A549 (cell line): ENCODE results near the gene MS4A1. TPM values are rescaled to one million over a fixed set of nuclear protein-coding genes. Genes with fewer than 3 reads are reported as not detected.
A peak's percentile ranks its signal among the peaks of the same experiment; 100 is the strongest.

ENCODE experiments used
- ATAC-seq, 2 experiments: fragments of 200-7000 bp in 1 of 2; fragments of >200 bp in 1 of 2; cut with Nextera tagmentation in 1 of 2; cut with Tn5 transposase in 1 of 2; 3 replicates each; pipeline versions ENCODE4 v1.8.0 to v1.9.1; 2018 to 2020; ENCODE audit warnings: mild to moderate bottlenecking in 1 of 2, moderate library complexity in 1 of 2
- CTCF ChIA-PET: fragments of 300-600 bp; sonication (Branson Sonifier 250); formaldehyde crosslinking; extraction: SDS; loops from one replicate; lab custom pipeline; 2021; ENCODE audit warnings: antibody characterized with exemption, inconsistent platforms; lab: Yijun Ruan, JAX
- POLR2A ChIA-PET: fragments of 350-600 bp; formaldehyde crosslinking; extraction: SDS; loops from one replicate; lab custom pipeline; 2021; ENCODE audit warnings: antibody characterized with exemption, inconsistent platforms; lab: Yijun Ruan, JAX
- DNase-seq, 2 experiments: peaks; one replicate each; pipeline versions ENCODE4 v3.0.0 to v3.0.0-alpha.2; 2011 to 2016; ENCODE audit warnings: low read depth in 1 of 2, low spot score in 1 of 2
- FAIRE-seq: peaks from 2 replicates; lab custom pipeline; 2011; peaks lifted over from hg19 to GRCh38; lab: Jason Lieb, UNC
- H3K27ac ChIP-seq, 2 experiments: fragments of >200 bp; sonication (Bioruptor Twin); formaldehyde crosslinking; 3 replicates each; pipeline ENCODE4 v1.5.1; 2016 to 2017
- H3K4me1 ChIP-seq: fragments of >200 bp; sonication (Bioruptor Twin); formaldehyde crosslinking; 3 replicates; pipeline ENCODE4 v1.6.1; 2016
- H3K4me2 ChIP-seq: fragments of >200 bp; sonication (Bioruptor Twin); formaldehyde crosslinking; 3 replicates; pipeline ENCODE4 v1.6.1; 2016
- H3K4me3 ChIP-seq: fragments of >200 bp; sonication (Bioruptor Twin); formaldehyde crosslinking; 3 replicates; pipeline ENCODE4 v1.5.1; 2016
- H3K9me3 ChIP-seq: fragments of >200 bp; sonication (Bioruptor Twin); formaldehyde crosslinking; 3 replicates; pipeline ENCODE4 v1.6.1; 2016
- CBX2 ChIP-seq: fragments of 200-600 bp; sonication (generic); IDR thresholded peaks from 2 replicates; pipeline ENCODE4 v1.6.1; 2016; ENCODE audit warnings: low read depth, mild to moderate bottlenecking, borderline replicate concordance
- CBX8 ChIP-seq: fragments of 200-600 bp; sonication (generic); IDR thresholded peaks from 2 replicates; pipeline ENCODE4 v1.6.1; 2016
- CEBPB ChIP-seq, 2 experiments: fragments of >200 bp in 1 of 2; sonication (Bioruptor Twin) in 1 of 2; formaldehyde crosslinking in 1 of 2; IDR thresholded peaks; 2 replicates each; pipeline ENCODE4 v1.6.1; 2012 to 2016
- ESRRA ChIP-seq: fragments of 150-350 bp; IDR thresholded peaks from 2 replicates; pipeline ENCODE4 v1.6.1; 2014; ENCODE audit warnings: mild to moderate bottlenecking, low read length, borderline replicate concordance
- FOSB ChIP-seq: fragments of 250-450 bp; sonication (Bioruptor Pico); IDR thresholded peaks from 2 replicates; pipeline ENCODE4 v1.5.0; 2020; ENCODE audit warnings: mild to moderate bottlenecking, moderate library complexity
- HDAC2 ChIP-seq: fragments of 200-600 bp; sonication (generic); IDR thresholded peaks from 2 replicates; pipeline ENCODE4 v1.6.1; 2016
- HOXA7 ChIP-seq: fragments of 250-450 bp; sonication (Bioruptor Pico); IDR thresholded peaks from 2 replicates; pipeline ENCODE4 v1.5.0; 2020; ENCODE audit warnings: mild to moderate bottlenecking, moderate library complexity
- MAFK ChIP-seq: fragments of 450-650 bp; IDR thresholded peaks from 2 replicates; pipeline ENCODE4 v1.6.1; 2014; ENCODE audit not compliant: partially characterized antibody
- NFE2L2 ChIP-seq: fragments of 150-350 bp; conservative IDR thresholded peaks from 2 replicates; pipeline ENCODE4 v1.6.1; 2014; ENCODE audit warnings: low read length
- NPAS2 ChIP-seq: fragments of 250-450 bp; sonication (Bioruptor Pico); IDR thresholded peaks from 2 replicates; pipeline ENCODE4 v1.8.0; 2022; ENCODE audit warnings: mild to moderate bottlenecking, moderate library complexity, borderline replicate concordance
- RCOR1 ChIP-seq: fragments of 150-350 bp; IDR thresholded peaks from 2 replicates; pipeline ENCODE4 v1.6.1; 2014; ENCODE audit warnings: antibody characterized with exemption, low read length, low read depth
- SMC3 ChIP-seq: fragments of >200 bp; sonication (Bioruptor Twin); formaldehyde crosslinking; IDR thresholded peaks from 3 replicates; pipeline ENCODE4 v1.6.1; 2018; ENCODE audit warnings: inconsistent platforms
- TP53 ChIP-seq: fragments of 250-450 bp; sonication (Bioruptor Pico); IDR thresholded peaks from 2 replicates; pipeline ENCODE4 v1.5.0; 2021; ENCODE audit warnings: mild to moderate bottlenecking, moderate library complexity
- ZC3H11A ChIP-seq: fragments of 450-650 bp; IDR thresholded peaks from 2 replicates; pipeline ENCODE4 v1.6.1; 2014; ENCODE audit warnings: antibody characterized with exemption, mild to moderate bottlenecking
- WGBS: methylation state at CpG from one replicate; pipeline ENCODE4 v1.1.6; 2017; ENCODE audit errors: missing lambda C conversion rate; 5-methylcytosine and 5-hydroxymethylcytosine counted together
- polyA plus RNA-seq, 4 experiments: library from polyadenylated mRNA; depleted of rRNA in 3 of 4; stranded (reverse); fragments of >200 nt; fragmentation: RNase III in 1 of 4; extraction: RNeasy Plus Mini Kit Qiagen cat#74134 plus additional on column Dnase treatment in 1 of 4; gene quantifications; 2 replicates in 3 of 4; 3 replicates in 1 of 4; pipeline ENCODE4 v1.2.3, GENCODE V29; 2011 to 2017
- TF ChIP-seq, protein P1 (sequence below): fragments of >200 bp; sonication (Bioruptor Twin); formaldehyde crosslinking; IDR thresholded peaks from 3 replicates; pipeline ENCODE4 v1.6.1; 2016
- TF ChIP-seq, protein P2 (sequence below): fragments of 200-600 bp; sonication (generic); IDR thresholded peaks from 2 replicates; pipeline ENCODE4 v1.6.1; 2016; ENCODE audit warnings: antibody characterized with exemption, mild to moderate bottlenecking, moderate library complexity
- TF ChIP-seq, protein P3 (sequence below): fragments of 450-650 bp; IDR thresholded peaks from 2 replicates; pipeline ENCODE4 v1.6.1; 2014; ENCODE audit warnings: antibody characterized with exemption
- TF ChIP-seq, protein P4 (sequence below): fragments of >200 bp; sonication (Bioruptor Twin); formaldehyde crosslinking; IDR thresholded peaks from 2 replicates; pipeline ENCODE4 v1.6.1; 2016

MS4A1 gene
- polyA plus RNA-seq, 2 of the 4 experiments (the other 2 are of a cell fraction) = not detected

DNA sequence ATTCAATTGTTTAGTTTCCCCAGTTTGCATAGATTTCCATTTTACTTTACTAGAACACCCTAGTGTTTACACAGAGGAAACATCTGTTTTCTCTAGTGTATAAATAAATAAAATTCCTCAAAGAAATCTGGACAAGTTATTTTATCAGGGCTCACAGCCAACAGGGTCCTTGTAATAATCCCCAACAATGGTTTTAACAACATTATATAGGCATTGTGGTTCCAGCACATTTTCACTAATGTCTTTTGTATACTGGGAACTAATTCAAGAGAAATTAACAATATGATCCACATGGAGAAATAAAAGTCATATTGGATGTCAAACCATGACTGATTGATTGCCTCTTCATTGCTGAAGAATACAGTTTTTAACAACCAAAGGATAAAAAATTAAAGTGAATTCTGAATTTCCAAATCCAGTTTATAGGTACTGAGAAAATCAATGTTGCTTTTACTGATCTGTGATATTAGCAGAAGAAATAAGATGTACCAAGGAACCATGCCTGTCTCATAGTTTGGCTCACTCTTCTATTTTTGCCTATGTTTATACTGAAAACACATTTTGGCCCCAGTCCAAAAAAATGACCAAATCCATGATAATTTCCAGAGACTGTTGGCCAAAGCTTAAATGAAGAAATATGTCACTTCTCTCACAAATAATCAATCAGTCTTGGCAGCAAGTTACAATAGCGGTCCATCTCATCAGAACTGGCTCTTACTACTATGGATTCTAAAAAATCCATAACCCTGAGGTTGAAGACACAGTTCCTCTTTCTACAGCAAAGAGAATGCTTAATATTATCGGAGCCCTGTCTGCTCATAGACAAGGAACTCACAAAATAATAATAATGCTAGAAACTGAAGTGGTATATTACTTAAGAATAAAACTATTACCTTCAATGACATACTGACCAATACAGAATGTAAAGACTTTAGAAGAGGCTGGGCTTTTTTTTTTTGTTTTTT, 58.1 kb downstream of the MS4A1 start:
- TF ChIP-seq, protein P1, sequence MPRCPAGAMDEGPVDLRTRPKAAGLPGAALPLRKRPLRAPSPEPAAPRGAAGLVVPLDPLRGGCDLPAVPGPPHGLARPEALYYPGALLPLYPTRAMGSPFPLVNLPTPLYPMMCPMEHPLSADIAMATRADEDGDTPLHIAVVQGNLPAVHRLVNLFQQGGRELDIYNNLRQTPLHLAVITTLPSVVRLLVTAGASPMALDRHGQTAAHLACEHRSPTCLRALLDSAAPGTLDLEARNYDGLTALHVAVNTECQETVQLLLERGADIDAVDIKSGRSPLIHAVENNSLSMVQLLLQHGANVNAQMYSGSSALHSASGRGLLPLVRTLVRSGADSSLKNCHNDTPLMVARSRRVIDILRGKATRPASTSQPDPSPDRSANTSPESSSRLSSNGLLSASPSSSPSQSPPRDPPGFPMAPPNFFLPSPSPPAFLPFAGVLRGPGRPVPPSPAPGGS = no peak
- TF ChIP-seq HOXA7 (CRISPR knock-in tag) = no peak
- no peak for TF ChIP-seq TP53 (CRISPR knock-in tag)
- TF ChIP-seq, protein P2, sequence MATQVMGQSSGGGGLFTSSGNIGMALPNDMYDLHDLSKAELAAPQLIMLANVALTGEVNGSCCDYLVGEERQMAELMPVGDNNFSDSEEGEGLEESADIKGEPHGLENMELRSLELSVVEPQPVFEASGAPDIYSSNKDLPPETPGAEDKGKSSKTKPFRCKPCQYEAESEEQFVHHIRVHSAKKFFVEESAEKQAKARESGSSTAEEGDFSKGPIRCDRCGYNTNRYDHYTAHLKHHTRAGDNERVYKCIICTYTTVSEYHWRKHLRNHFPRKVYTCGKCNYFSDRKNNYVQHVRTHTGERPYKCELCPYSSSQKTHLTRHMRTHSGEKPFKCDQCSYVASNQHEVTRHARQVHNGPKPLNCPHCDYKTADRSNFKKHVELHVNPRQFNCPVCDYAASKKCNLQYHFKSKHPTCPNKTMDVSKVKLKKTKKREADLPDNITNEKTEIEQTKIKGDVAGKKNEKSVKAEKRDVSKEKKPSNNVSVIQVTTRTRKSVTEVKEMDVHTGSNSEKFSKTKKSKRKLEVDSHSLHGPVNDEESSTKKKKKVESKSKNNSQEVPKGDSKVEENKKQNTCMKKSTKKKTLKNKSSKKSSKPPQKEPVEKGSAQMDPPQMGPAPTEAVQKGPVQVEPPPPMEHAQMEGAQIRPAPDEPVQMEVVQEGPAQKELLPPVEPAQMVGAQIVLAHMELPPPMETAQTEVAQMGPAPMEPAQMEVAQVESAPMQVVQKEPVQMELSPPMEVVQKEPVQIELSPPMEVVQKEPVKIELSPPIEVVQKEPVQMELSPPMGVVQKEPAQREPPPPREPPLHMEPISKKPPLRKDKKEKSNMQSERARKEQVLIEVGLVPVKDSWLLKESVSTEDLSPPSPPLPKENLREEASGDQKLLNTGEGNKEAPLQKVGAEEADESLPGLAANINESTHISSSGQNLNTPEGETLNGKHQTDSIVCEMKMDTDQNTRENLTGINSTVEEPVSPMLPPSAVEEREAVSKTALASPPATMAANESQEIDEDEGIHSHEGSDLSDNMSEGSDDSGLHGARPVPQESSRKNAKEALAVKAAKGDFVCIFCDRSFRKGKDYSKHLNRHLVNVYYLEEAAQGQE = no peak
- no peak for TF ChIP-seq NFE2L2
- no peak for DNase-seq
- CTCF ChIA-PET = interaction anchor here (1.4 kb wide), 1 partner anchor 150 kb away, joined by 3 read pairs; no protein-coding TSS in a partner anchor
- Histone ChIP-seq H3K4me3 (no peak overlapping the region), H3K9me3 (no peaks in the 10 kb centered on the region), H3K4me1 (no peaks in the 10 kb centered on the region), H3K4me2 (no peak overlapping the region), H3K27ac (no peak overlapping the region)
- no peak for FAIRE-seq
- 2% methylated on average over 2 of the region's 2 CpGs for WGBS
- ATAC-seq = no peak
- POLR2A ChIA-PET = no interaction called here

DNA sequence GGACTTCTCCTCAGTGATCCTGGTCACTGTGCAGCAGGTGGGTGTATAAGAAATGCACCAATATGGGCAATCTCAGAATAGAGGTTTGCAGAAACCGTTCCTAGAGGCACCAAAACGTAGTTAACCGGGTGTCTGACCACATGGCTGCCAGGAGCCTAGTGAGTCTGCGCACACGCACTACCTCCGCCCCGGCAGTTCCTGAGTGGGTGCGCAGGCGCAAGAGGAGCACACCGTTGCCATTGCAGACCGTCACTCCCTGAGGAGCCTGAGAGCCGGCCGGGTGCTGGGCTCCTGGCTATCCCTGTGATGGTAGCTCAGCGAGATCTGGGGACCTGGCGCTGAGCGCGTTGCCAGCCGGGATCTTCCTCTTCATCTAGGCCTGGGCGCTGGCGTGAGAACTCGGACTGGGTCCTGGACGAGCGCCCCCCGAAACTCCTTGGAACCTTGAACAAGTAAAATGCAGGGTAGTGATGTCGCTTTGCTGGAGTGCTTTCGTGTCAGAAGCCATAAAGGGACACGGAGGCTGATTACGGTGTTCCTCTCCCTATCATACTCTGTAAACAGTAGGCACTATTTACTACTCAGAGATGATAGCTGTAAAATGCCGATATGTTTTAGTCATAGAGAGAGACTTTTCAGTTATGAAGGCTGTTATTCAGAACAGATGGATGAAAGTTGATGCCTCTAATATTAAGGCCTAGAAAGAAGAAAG, 59.7 kb downstream of the MS4A1 start, which contains the start of gene MS4A13:
Gene MS4A13, plus strand, starts transcription at position 249 of the 712 bp plus-strand sequence. CDS start 2,692 bp downstream, outside the sequence.
- no peak for DNase-seq
- ChIA-PET POLR2A (no interaction called here), CTCF (no interaction called here)
- WGBS = 40% methylated on average over 28 of the region's 29 CpGs
- Histone ChIP-seq H3K4me3 (no peak within 1 kb of the TSS), H3K9me3 (no peaks in the 10 kb centered on the region), H3K4me2 (no peak within 1 kb of the TSS), H3K27ac (no peak within 1 kb of the TSS), H3K4me1 (no peaks in the 10 kb centered on the region)
- TF ChIP-seq RCOR1 (no peak), SMC3 (no peak), HDAC2 (no peak), FOSB (CRISPR knock-in tag) (no peak), NPAS2 (CRISPR knock-in tag) (no peak), ZC3H11A (no peak), ESRRA (no peak), CBX2 (no peak), MAFK (no peak), CEBPB (IDR thresholded peaks at IDR 0.05) (no peak), CBX8 (no peak)
- TF ChIP-seq, protein P3, sequence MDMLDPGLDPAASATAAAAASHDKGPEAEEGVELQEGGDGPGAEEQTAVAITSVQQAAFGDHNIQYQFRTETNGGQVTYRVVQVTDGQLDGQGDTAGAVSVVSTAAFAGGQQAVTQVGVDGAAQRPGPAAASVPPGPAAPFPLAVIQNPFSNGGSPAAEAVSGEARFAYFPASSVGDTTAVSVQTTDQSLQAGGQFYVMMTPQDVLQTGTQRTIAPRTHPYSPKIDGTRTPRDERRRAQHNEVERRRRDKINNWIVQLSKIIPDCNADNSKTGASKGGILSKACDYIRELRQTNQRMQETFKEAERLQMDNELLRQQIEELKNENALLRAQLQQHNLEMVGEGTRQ = no peak
- TF ChIP-seq, protein P4, sequence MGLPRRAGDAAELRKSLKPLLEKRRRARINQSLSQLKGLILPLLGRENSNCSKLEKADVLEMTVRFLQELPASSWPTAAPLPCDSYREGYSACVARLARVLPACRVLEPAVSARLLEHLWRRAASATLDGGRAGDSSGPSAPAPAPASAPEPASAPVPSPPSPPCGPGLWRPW = no peak
- FAIRE-seq = no peak
- 0 out of 6 replicates have a peak, but pooled peaks of 1 of the 2 experiments have one; percentile 13 for ATAC-seq

Other genes with a start within 250 kb of the MS4A1 start
- not detected in 2 replicates for gene MS4A4E, start 212.7 kb upstream of the MS4A1 start, polyA plus RNA-seq (2011; rRNA removed)
- gene MS4A4E, start 212.7 kb upstream of the MS4A1 start, polyA plus RNA-seq (2017; fragmentation: RNase III; extraction: RNeasy Plus Mini Kit Qiagen cat#74134 plus additional on column Dnase treatment) = not detected in 3 replicates
- gene MS4A4A, start 175.2 kb upstream of the MS4A1 start, polyA plus RNA-seq (2011; rRNA removed) = not detected in 2 replicates
- gene MS4A4A, start 175.2 kb upstream of the MS4A1 start, polyA plus RNA-seq (2017; fragmentation: RNase III; extraction: RNeasy Plus Mini Kit Qiagen cat#74134 plus additional on column Dnase treatment) = not detected in 3 replicates
- not detected in 2 replicates for gene MS4A6E, start 128.6 kb upstream of the MS4A1 start, polyA plus RNA-seq (2011; rRNA removed)
- gene MS4A6E, start 128.6 kb upstream of the MS4A1 start, polyA plus RNA-seq (2017; fragmentation: RNase III; extraction: RNeasy Plus Mini Kit Qiagen cat#74134 plus additional on column Dnase treatment) = not detected in 3 replicates
- not detected in 2 replicates for gene MS4A7, start 77.3 kb upstream of the MS4A1 start, polyA plus RNA-seq (2011; rRNA removed)
- gene MS4A7, start 77.3 kb upstream of the MS4A1 start, polyA plus RNA-seq (2017; fragmentation: RNase III; extraction: RNeasy Plus Mini Kit Qiagen cat#74134 plus additional on column Dnase treatment) = not detected in 3 replicates
- not detected in 2 replicates for gene MS4A14, start 59.4 kb upstream of the MS4A1 start, polyA plus RNA-seq (2011; rRNA removed)
- gene MS4A14, start 59.4 kb upstream of the MS4A1 start, polyA plus RNA-seq (2017; fragmentation: RNase III; extraction: RNeasy Plus Mini Kit Qiagen cat#74134 plus additional on column Dnase treatment) = not detected in 3 replicates
- not detected in 2 replicates for gene MS4A5, start 26.3 kb upstream of the MS4A1 start, polyA plus RNA-seq (2011; rRNA removed)
- gene MS4A5, start 26.3 kb upstream of the MS4A1 start, polyA plus RNA-seq (2017; fragmentation: RNase III; extraction: RNeasy Plus Mini Kit Qiagen cat#74134 plus additional on column Dnase treatment) = not detected in 3 replicates
- gene MS4A12, start 36.9 kb downstream of the MS4A1 start, polyA plus RNA-seq (2011; rRNA removed) = not detected in 2 replicates
- gene MS4A12, start 36.9 kb downstream of the MS4A1 start, polyA plus RNA-seq (2017; fragmentation: RNase III; extraction: RNeasy Plus Mini Kit Qiagen cat#74134 plus additional on column Dnase treatment) = not detected in 3 replicates
- not detected in 2 replicates for gene MS4A13, start 59.5 kb downstream of the MS4A1 start, polyA plus RNA-seq (2011; rRNA removed)
- gene MS4A13, start 59.5 kb downstream of the MS4A1 start, polyA plus RNA-seq (2017; fragmentation: RNase III; extraction: RNeasy Plus Mini Kit Qiagen cat#74134 plus additional on column Dnase treatment) = not detected in 3 replicates
- 0.11 TPM in 1 of 2 replicates, not detected in the other for gene MS4A8, start 243.8 kb downstream of the MS4A1 start, polyA plus RNA-seq (2011; rRNA removed)
- not detected in 3 replicates for gene MS4A8, start 243.8 kb downstream of the MS4A1 start, polyA plus RNA-seq (2017; fragmentation: RNase III; extraction: RNeasy Plus Mini Kit Qiagen cat#74134 plus additional on column Dnase treatment)